Erythroblast (primary cell): ENCODE measurements around the gene SIL1.

ENCODE experiments used
- GATA1 ChIP-seq: IDR thresholded peaks from 2 replicates; pipeline ENCODE4 v1.6.1; 2011; ENCODE audit warnings: low read depth, mild to moderate bottlenecking, control low read depth, low read length, moderate library complexity
- POLR2A ChIP-seq: IDR thresholded peaks from 2 replicates; pipeline ENCODE4 v1.6.1; 2011; ENCODE audit warnings: mild to moderate bottlenecking, low read length

DNA sequence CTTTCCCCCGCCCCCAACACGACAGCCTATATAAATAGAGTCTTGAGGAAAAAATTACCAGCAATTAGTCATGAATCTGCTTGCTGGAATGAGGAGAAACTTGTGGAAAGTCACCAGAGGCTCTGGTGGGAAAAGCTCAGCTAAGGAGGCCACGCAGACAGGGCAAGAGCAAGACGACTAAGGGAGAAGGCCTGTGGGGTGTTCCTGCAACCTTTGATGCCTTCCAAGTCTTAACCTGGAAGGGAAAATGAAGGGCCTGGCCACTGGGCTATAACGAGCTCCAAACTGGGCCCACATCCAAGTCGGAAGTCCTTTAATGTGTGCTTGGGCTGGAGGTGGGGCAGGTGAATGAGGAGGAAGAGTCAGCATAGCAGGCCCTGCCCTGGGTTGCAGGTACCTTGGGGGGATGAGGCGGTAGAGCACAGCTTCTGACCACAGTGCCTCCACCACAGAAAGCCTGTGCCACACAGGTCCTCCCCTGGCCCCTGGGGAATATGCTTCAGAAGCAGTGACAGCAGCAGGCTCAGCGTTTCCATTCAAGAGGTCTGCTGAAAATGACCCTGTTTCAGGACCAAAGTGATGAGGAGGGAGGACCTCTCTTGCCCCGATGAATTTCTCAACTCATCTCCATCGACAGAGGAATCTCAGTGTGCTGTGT, 230.2 kb downstream of the SIL1 start:
- no peak for TF ChIP-seq POLR2A
- no peak for TF ChIP-seq GATA1
